Fibroblast of lung (primary cell): ENCODE results near the gene PRRC1. TPM values are rescaled to one million over a fixed set of nuclear protein-coding genes. Genes with fewer than 3 reads are reported as not detected.

ENCODE experiments used
- DNase-seq, 2 donors: peaks; one replicate each; pipeline versions ENCODE4 v3.0.0 to v3.0.0-alpha.2; 2010; ENCODE audit warnings: low read depth in 2 of 2
- H2AFZ ChIP-seq: 2 replicates; pipeline ENCODE4 v1.5.1; 2012; ENCODE audit warnings: low read length, control low read depth, inconsistent platforms
- H3K27ac ChIP-seq: 2 replicates; pipeline ENCODE4 v1.5.1; 2011; ENCODE audit warnings: low read length, control low read depth; ENCODE audit not compliant: insufficient read depth
- H3K27me3 ChIP-seq: 2 replicates; pipeline ENCODE4 v1.5.1; 2011; ENCODE audit warnings: mild to moderate bottlenecking, low read length; ENCODE audit not compliant: control insufficient read depth, insufficient read depth
- H3K36me3 ChIP-seq: 2 replicates; pipeline ENCODE4 v1.5.1; 2011; ENCODE audit warnings: low read length; ENCODE audit not compliant: control insufficient read depth, insufficient read depth
- H3K4me1 ChIP-seq: 2 replicates; pipeline ENCODE4 v1.5.1; 2011; ENCODE audit warnings: low read length; ENCODE audit not compliant: control insufficient read depth, insufficient read depth; ENCODE audit errors: extremely low read depth
- H3K4me2 ChIP-seq: 2 replicates; pipeline ENCODE4 v1.5.1; 2011; ENCODE audit warnings: low read length, control low read depth; ENCODE audit not compliant: insufficient read depth; ENCODE audit errors: extremely low read depth
- H3K4me3 ChIP-seq, 4 experiments: fragments of 200-600 bp in 1 of 4; sonication (generic) in 1 of 4; replicated peaks in 1 of 4; 2 replicates each; pipeline ENCODE4 v1.5.1; 2011 to 2016; ENCODE audit warnings: low read length in 4 of 4, low read depth in 3 of 4, mild to moderate bottlenecking in 3 of 4, control low read depth in 2 of 4, inconsistent platforms in 1 of 4, mixed read lengths in 1 of 4; ENCODE audit not compliant: insufficient read depth in 1 of 4; ENCODE audit errors: control extremely low read depth in 1 of 4
- H3K79me2 ChIP-seq: 2 replicates; pipeline ENCODE4 v1.5.1; 2012; ENCODE audit warnings: mild to moderate bottlenecking, low read length, inconsistent platforms; ENCODE audit not compliant: control insufficient read depth, insufficient read depth
- H3K9ac ChIP-seq: 2 replicates; pipeline ENCODE4 v1.5.1; 2011; ENCODE audit warnings: mild to moderate bottlenecking, low read length, control low read depth; ENCODE audit not compliant: insufficient read depth
- H3K9me3 ChIP-seq: 2 replicates; pipeline ENCODE4 v1.5.1; 2012; ENCODE audit warnings: low read depth, low read length; ENCODE audit not compliant: control insufficient read depth, insufficient read depth
- H4K20me1 ChIP-seq: 2 replicates; pipeline ENCODE4 v1.5.1; 2011; ENCODE audit warnings: low read length; ENCODE audit not compliant: control insufficient read depth, insufficient read depth; ENCODE audit errors: extremely low read depth
- EZH2 ChIP-seq: IDR thresholded peaks from 2 replicates; pipeline ENCODE4 v1.5.1; 2012; ENCODE audit warnings: low read length, control low read depth, mild to moderate bottlenecking; ENCODE audit errors: missing control alignments
- polyA plus RNA-seq, 2 donors: library from polyadenylated mRNA; depleted of rRNA in 1 of 2; stranded (reverse) in 1 of 2; unstranded in 1 of 2; fragments of >200 nt; gene quantifications; 2 replicates each; pipeline ENCODE4 v1.2.1, GENCODE V29; 2011 to 2012; ENCODE audit warnings: missing spikeins in 1 of 2
- total RNA-seq: library from RNA; depleted of rRNA; stranded (reverse); fragments of >200 nt; gene quantifications from 2 replicates; pipeline ENCODE4 v1.2.1, GENCODE V29; 2014
- TF ChIP-seq, protein P1 (sequence below), 2 donors: IDR thresholded peaks in 1 of 2; conservative IDR thresholded peaks in 1 of 2; 1 replicate in 1 of 2; 2 replicates in 1 of 2; pipeline ENCODE4 v1.5.1; 2011 to 2012; ENCODE audit warnings: low read length in 2 of 2, control low read depth in 1 of 2, inconsistent platforms in 1 of 2, low read depth in 1 of 2, mild to moderate bottlenecking in 1 of 2

The PRRC1 gene
- total and polyA plus RNA-seq, 2 donors (not counting 1 experiment from before 2014, with no cell fraction given) = 44.3 to 125 TPM

GRCh38 chr5:127562252-127562651 lies 44.8 kb downstream of the PRRC1 start:
- peak; percentile 12 to 36 for DNase-seq
- H3K36me3 ChIP-seq = no peaks in the 10 kb centered on the region
- no peak overlapping the region for H2AFZ ChIP-seq
- H3K27ac ChIP-seq = no peak overlapping the region
- no peaks in the 10 kb centered on the region for H3K9me3 ChIP-seq
- peaks cover 6% of the 10 kb centered on the region for H3K4me1 ChIP-seq
- peaks cover 1% of the 10 kb centered on the region for H3K27me3 ChIP-seq
- no peak overlapping the region for H3K4me2 ChIP-seq
- H3K9ac ChIP-seq = no peak overlapping the region
- H3K4me3 ChIP-seq = no peak overlapping the region
- TF ChIP-seq, protein P1, sequence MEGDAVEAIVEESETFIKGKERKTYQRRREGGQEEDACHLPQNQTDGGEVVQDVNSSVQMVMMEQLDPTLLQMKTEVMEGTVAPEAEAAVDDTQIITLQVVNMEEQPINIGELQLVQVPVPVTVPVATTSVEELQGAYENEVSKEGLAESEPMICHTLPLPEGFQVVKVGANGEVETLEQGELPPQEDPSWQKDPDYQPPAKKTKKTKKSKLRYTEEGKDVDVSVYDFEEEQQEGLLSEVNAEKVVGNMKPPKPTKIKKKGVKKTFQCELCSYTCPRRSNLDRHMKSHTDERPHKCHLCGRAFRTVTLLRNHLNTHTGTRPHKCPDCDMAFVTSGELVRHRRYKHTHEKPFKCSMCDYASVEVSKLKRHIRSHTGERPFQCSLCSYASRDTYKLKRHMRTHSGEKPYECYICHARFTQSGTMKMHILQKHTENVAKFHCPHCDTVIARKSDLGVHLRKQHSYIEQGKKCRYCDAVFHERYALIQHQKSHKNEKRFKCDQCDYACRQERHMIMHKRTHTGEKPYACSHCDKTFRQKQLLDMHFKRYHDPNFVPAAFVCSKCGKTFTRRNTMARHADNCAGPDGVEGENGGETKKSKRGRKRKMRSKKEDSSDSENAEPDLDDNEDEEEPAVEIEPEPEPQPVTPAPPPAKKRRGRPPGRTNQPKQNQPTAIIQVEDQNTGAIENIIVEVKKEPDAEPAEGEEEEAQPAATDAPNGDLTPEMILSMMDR (conservative IDR thresholded peaks at IDR 0.05 in 1 of 2, IDR thresholded peaks at IDR 0.05 in 1 of 2; ENCODE audit: low read depth in 1 of 2, low read length in 2 of 2) = peak; percentile 15 to 43
- TF ChIP-seq EZH2 = no peak
- no peaks in the 10 kb centered on the region for H4K20me1 ChIP-seq
- H3K79me2 ChIP-seq = no peaks in the 10 kb centered on the region

DNA sequence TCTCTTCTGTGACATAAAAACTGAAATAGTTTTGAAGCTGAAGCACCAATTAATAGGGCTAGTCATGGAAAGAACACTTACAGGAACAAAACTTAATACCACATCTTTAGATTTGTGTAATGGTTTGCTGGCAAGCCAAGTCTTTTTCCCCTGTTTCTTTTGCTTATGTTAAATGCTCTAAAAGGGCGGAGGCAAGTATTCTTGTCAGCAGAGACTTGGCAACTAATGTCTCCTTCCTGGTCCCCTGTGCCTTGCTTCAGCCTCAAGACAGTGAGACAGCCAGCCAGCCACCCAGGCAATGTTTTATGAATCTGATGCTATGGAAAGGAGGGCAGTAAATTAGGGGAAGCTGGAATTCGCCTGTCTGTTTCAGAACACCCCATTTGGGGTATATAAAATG lies 45.7 kb downstream of the PRRC1 start:
- DNase-seq = peak in 1 of 2 donors; percentile 19
- peaks cover 3% of the 10 kb centered on the region for H3K27me3 ChIP-seq
- no peaks in the 10 kb centered on the region for H3K79me2 ChIP-seq
- TF ChIP-seq, protein P1 (conservative IDR thresholded peaks at IDR 0.05 in 1 of 2, IDR thresholded peaks at IDR 0.05 in 1 of 2; ENCODE audit: low read depth in 1 of 2, low read length in 2 of 2) = no peak
- TF ChIP-seq EZH2 = no peak
- H3K36me3 ChIP-seq = no peaks in the 10 kb centered on the region
- no peak overlapping the region for H3K4me2 ChIP-seq
- no peak overlapping the region for H2AFZ ChIP-seq
- H3K27ac ChIP-seq = no peak overlapping the region
- no peak overlapping the region for H3K9ac ChIP-seq
- no peak overlapping the region for H3K4me3 ChIP-seq
- no peaks in the 10 kb centered on the region for H3K9me3 ChIP-seq
- H3K4me1 ChIP-seq = peaks cover 6% of the 10 kb centered on the region
- H4K20me1 ChIP-seq = no peaks in the 10 kb centered on the region

DNA sequence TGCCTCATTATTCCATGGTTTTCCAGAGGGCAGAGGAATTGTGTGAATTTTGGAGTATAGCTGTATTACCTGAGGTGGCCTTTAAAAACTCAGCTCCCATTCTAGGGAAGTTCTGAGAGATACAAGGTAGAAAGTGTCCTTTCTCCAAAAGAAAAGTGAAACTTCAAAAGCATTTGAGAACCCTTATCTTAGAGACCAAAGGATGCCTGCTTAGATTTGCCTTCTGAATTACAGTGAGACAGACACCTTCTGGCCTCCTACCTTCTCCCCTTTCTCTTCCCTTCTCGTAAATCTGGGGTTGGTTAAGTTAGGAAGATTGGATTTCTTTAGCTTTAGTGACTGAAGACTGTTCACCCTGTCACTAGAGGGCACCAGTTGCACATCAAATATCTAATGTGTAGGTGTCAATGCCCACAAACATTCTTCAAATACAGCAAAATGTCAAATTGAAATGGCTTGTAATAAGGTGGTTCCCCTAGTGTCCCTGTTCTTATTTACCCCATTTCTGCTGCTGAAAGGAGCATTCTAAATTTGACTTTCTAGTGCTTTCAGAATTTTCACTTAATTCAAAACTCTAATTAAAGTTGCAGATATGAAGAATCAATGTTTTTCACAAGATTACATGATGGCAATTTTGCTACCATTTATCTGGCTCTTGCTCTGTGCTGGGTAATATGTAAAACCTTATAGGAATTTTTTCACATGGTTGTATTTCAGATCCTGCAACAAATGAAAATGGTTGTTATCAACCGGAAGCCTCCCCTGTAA lies 46.7 kb downstream of the PRRC1 start:
- no peak overlapping the region for H3K4me3 ChIP-seq
- H3K9me3 ChIP-seq = no peaks in the 10 kb centered on the region
- H3K27ac ChIP-seq = no peak overlapping the region
- no peak overlapping the region for H2AFZ ChIP-seq
- no peaks in the 10 kb centered on the region for H3K79me2 ChIP-seq
- TF ChIP-seq, protein P1 (conservative IDR thresholded peaks at IDR 0.05 in 1 of 2, IDR thresholded peaks at IDR 0.05 in 1 of 2; ENCODE audit: low read depth in 1 of 2, low read length in 2 of 2) = peak; percentile 59 to 74
- TF ChIP-seq EZH2 = no peak
- no peaks in the 10 kb centered on the region for H3K36me3 ChIP-seq
- H4K20me1 ChIP-seq = no peaks in the 10 kb centered on the region
- no peak overlapping the region for H3K4me2 ChIP-seq
- no peak overlapping the region for H3K9ac ChIP-seq
- H3K4me1 ChIP-seq = peaks cover 6% of the 10 kb centered on the region
- DNase-seq = peak; percentile 45 to 74
- peaks cover 3% of the 10 kb centered on the region for H3K27me3 ChIP-seq
